Transverse colon (tissue), 3 donors: Measurements from ENCODE around the gene THOP1.

Experiments
- CTCF ChIP-seq, 5 experiments: fragments of 200-600 bp in 3 of 5; fragments of 450-650 bp in 2 of 5; sonication (generic) in 3 of 5; IDR thresholded peaks; 1 replicate in 2 of 5; 2 replicates in 3 of 5; pipeline ENCODE4 v1.5.1; 2016 to 2017; ENCODE audit warnings: antibody characterized with exemption in 5 of 5, inconsistent platforms in 3 of 5, mild to moderate bottlenecking in 2 of 5, moderate library complexity in 1 of 5
- EP300 ChIP-seq: sonication (generic); formaldehyde crosslinking; IDR thresholded peaks from one replicate; pipeline ENCODE4 v1.6.1; 2017; ENCODE audit warnings: antibody characterized with exemption, low read depth
- POLR2A ChIP-seq: fragments of 450-650 bp; IDR thresholded peaks from one replicate; pipeline ENCODE4 v1.6.1; 2016; ENCODE audit warnings: antibody characterized with exemption, mild to moderate bottlenecking, moderate library complexity

DNA sequence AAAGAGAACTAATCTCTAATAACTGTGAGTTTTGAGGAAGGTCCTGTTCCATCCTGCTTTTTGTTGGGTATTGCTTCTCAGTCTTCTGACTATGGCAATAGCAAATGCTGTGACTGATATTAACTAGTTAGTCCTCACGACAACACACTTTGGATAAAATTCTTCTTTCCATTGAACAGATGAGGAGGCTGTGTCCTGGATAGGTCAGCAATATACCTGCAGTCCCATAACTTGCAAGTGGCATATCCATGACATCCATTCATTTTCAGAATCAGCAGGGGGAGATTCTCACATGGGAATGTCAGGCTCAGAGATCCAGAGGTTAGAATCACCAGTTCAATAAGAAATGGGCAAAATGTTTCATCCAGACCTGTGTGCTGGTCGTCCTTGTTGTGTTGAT lies 41.7 kb downstream of the THOP1 start:
- TF ChIP-seq CTCF (IDR thresholded peaks at IDR 0.05), result no peak
- no peak for TF ChIP-seq EP300
- no peak for TF ChIP-seq POLR2A
